ENCODE data around the gene UXS1. TPM values are rescaled to one million over a fixed set of nuclear protein-coding genes. Genes with fewer than 3 reads are reported as not detected.

UXS1 gene
- total RNA-seq, 1 donor from 2014 or later = 49.2 TPM

DNA sequence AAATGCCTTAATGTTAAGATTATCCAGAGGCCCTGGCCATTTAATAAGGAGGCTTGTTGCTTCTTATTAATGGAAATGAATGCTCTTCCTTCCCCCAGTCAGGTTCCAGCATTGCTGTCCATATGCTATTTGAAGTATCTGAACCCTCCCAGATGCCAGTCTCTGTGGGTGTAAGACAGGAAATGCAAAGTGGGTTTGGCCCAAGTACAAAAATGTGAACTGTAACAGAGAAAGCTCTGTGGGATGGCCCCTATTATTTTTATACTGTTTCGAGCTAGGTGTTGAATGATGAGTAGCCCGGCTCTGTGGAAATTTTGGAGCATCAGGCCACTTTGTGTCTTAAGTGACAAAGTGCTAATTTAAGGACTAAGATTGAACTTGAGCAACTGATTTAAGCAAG, 141.0 kb downstream of the UXS1 start:
- no peak overlapping the region for H3K4me3 Mint-ChIP-seq (ENCODE audit: unreplicated experiment)
- H3K4me1 Mint-ChIP-seq (ENCODE audit: low read depth, unreplicated experiment) = peaks cover 33% of the 10 kb centered on the region
- TF ChIP-seq, protein P1, sequence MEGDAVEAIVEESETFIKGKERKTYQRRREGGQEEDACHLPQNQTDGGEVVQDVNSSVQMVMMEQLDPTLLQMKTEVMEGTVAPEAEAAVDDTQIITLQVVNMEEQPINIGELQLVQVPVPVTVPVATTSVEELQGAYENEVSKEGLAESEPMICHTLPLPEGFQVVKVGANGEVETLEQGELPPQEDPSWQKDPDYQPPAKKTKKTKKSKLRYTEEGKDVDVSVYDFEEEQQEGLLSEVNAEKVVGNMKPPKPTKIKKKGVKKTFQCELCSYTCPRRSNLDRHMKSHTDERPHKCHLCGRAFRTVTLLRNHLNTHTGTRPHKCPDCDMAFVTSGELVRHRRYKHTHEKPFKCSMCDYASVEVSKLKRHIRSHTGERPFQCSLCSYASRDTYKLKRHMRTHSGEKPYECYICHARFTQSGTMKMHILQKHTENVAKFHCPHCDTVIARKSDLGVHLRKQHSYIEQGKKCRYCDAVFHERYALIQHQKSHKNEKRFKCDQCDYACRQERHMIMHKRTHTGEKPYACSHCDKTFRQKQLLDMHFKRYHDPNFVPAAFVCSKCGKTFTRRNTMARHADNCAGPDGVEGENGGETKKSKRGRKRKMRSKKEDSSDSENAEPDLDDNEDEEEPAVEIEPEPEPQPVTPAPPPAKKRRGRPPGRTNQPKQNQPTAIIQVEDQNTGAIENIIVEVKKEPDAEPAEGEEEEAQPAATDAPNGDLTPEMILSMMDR (IDR thresholded peaks at IDR 0.05; ENCODE audit: insufficient read depth, low read depth, low read length) = no peak
- TF ChIP-seq EZH2 (IDR thresholded peaks at IDR 0.05; ENCODE audit: insufficient read depth, low read length) = no peak
- no peak overlapping the region for H3K4me3 ChIP-seq (ENCODE audit: insufficient read depth, low read depth, low read length)
- peak overlapping the region; percentile 71 for H3K27ac Mint-ChIP-seq (ENCODE audit: unreplicated experiment)
- H3K9me3 ChIP-seq (ENCODE audit: insufficient read depth, low read depth, low read length) = no peaks in the 10 kb centered on the region
- peaks cover 2% of the 10 kb centered on the region for H3K27me3 ChIP-seq (ENCODE audit: insufficient read depth, low read length)
- H3K4me2 ChIP-seq (ENCODE audit: low read length) = peak overlapping the region; percentile 56
- no peak overlapping the region for H2AFZ ChIP-seq (ENCODE audit: low read depth, low read length)
- peaks cover 6% of the 10 kb centered on the region for H3K4me1 ChIP-seq (ENCODE audit: insufficient read depth, low read length)
- no peaks in the 10 kb centered on the region for H4K20me1 ChIP-seq (ENCODE audit: insufficient read depth, low read length)
- H3K27ac ChIP-seq (ENCODE audit: low read depth, low read length) = no peak overlapping the region
- no peaks in the 10 kb centered on the region for H3K9me3 Mint-ChIP-seq (ENCODE audit: unreplicated experiment)
- peaks cover 4% of the 10 kb centered on the region for H3K36me3 Mint-ChIP-seq (ENCODE audit: low read depth, unreplicated experiment)
- DNase-seq (ENCODE audit: low read depth) (peak; percentile 71), FAIRE-seq (no peak)
- peaks cover 13% of the 10 kb centered on the region for H3K27me3 Mint-ChIP-seq (ENCODE audit: low read depth, unreplicated experiment)
- H3K9ac ChIP-seq (ENCODE audit: low read length) = no peak overlapping the region
- H3K36me3 ChIP-seq (ENCODE audit: insufficient read depth, low read length) = no peaks in the 10 kb centered on the region
- H3K79me2 ChIP-seq (ENCODE audit: insufficient read depth, low read length) = no peaks in the 10 kb centered on the region

DNA sequence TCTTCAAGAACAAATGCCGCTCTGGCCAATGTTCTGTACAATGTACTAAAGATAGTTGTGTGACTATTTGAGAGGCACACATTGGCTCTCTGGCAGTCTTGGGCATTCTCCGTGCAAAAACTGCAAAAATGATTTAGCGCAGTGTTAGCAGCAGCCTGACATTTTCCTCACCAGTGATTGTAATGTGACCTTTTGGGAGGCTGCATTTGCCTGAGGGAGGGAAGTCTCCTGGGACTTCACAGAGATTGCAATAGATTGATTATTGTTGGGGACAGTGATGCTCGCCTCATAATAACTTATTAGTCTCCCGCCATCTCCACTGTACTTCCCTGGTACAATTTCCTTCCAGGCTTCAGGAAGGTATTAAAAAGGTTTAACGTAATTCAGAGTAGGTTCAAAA, 149.2 kb downstream of the UXS1 start:
- H3K36me3 ChIP-seq (ENCODE audit: insufficient read depth, low read length) = no peaks in the 10 kb centered on the region
- Mint-ChIP-seq H3K4me3 (ENCODE audit: unreplicated experiment) (no peak overlapping the region), H3K9me3 (ENCODE audit: unreplicated experiment) (no peaks in the 10 kb centered on the region), H3K36me3 (ENCODE audit: low read depth, unreplicated experiment) (no peaks in the 10 kb centered on the region), H3K4me1 (ENCODE audit: low read depth, unreplicated experiment) (no peaks in the 10 kb centered on the region), H3K27ac (ENCODE audit: unreplicated experiment) (no peak overlapping the region), H3K27me3 (ENCODE audit: low read depth, unreplicated experiment) (peaks cover 6% of the 10 kb centered on the region)
- TF ChIP-seq, protein P1 (IDR thresholded peaks at IDR 0.05; ENCODE audit: insufficient read depth, low read depth, low read length) = no peak
- TF ChIP-seq EZH2 (IDR thresholded peaks at IDR 0.05; ENCODE audit: insufficient read depth, low read length) = no peak
- no peak overlapping the region for H3K9ac ChIP-seq (ENCODE audit: low read length)
- no peak overlapping the region for H3K27ac ChIP-seq (ENCODE audit: low read depth, low read length)
- no peaks in the 10 kb centered on the region for H3K4me1 ChIP-seq (ENCODE audit: insufficient read depth, low read length)
- H3K79me2 ChIP-seq (ENCODE audit: insufficient read depth, low read length) = no peaks in the 10 kb centered on the region
- DNase-seq (ENCODE audit: low read depth) = no peak
- H3K4me2 ChIP-seq (ENCODE audit: low read length) = no peak overlapping the region
- H3K27me3 ChIP-seq (ENCODE audit: insufficient read depth, low read length) = peaks cover 2% of the 10 kb centered on the region
- H3K9me3 ChIP-seq (ENCODE audit: insufficient read depth, low read depth, low read length) = no peaks in the 10 kb centered on the region
- H4K20me1 ChIP-seq (ENCODE audit: insufficient read depth, low read length) = no peaks in the 10 kb centered on the region
- no peak overlapping the region for H2AFZ ChIP-seq (ENCODE audit: low read depth, low read length)
- no peak for FAIRE-seq
- no peak overlapping the region for H3K4me3 ChIP-seq (ENCODE audit: insufficient read depth, low read depth, low read length)

DNA sequence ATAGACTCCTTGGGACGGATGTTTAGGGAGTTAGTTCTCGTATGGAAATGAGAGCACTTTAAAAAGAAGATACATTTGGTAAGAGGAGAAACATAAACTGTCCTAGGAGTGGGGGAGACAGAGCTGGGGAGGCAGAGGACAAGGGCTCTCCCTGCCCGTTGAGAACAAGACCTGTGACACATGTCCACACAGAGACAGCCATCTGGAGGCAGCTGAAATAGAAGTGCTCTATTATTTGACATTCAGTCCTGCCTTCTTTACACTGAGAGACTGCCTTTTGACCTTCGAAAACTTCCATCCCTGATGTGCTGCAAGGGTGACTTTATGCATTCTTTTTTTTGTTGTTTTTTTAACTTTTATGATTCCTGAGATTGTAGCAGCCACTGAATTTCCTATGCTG, 150.1 kb downstream of the UXS1 start:
- Histone ChIP-seq H2AFZ (ENCODE audit: low read depth, low read length) (no peak overlapping the region), H3K4me1 (ENCODE audit: insufficient read depth, low read length) (no peaks in the 10 kb centered on the region), H3K36me3 (ENCODE audit: insufficient read depth, low read length) (no peaks in the 10 kb centered on the region), H3K4me3 (ENCODE audit: insufficient read depth, low read depth, low read length) (no peak overlapping the region), H3K79me2 (ENCODE audit: insufficient read depth, low read length) (no peaks in the 10 kb centered on the region), H3K9me3 (ENCODE audit: insufficient read depth, low read depth, low read length) (no peaks in the 10 kb centered on the region), H3K27me3 (ENCODE audit: insufficient read depth, low read length) (no peaks in the 10 kb centered on the region), H3K4me2 (ENCODE audit: low read length) (no peak overlapping the region), H4K20me1 (ENCODE audit: insufficient read depth, low read length) (no peaks in the 10 kb centered on the region), H3K27ac (ENCODE audit: low read depth, low read length) (no peak overlapping the region), H3K9ac (ENCODE audit: low read length) (no peak overlapping the region)
- Mint-ChIP-seq H3K27me3 (ENCODE audit: low read depth, unreplicated experiment) (peaks cover 8% of the 10 kb centered on the region), H3K4me3 (ENCODE audit: unreplicated experiment) (no peak overlapping the region), H3K27ac (ENCODE audit: unreplicated experiment) (no peak overlapping the region), H3K9me3 (ENCODE audit: unreplicated experiment) (no peaks in the 10 kb centered on the region), H3K36me3 (ENCODE audit: low read depth, unreplicated experiment) (no peaks in the 10 kb centered on the region), H3K4me1 (ENCODE audit: low read depth, unreplicated experiment) (no peaks in the 10 kb centered on the region)
- TF ChIP-seq EZH2 (IDR thresholded peaks at IDR 0.05; ENCODE audit: insufficient read depth, low read length) = no peak
- TF ChIP-seq, protein P1 (IDR thresholded peaks at IDR 0.05; ENCODE audit: insufficient read depth, low read depth, low read length) = no peak
- DNase-seq (ENCODE audit: low read depth) (no peak), FAIRE-seq (no peak)
